ENCODE results near the gene NUDT8.

NUDT8 gene

GRCh38 chr11:67596753-67597300, 32.9 kb downstream of the NUDT8 start:
- Histone ChIP-seq H3K9ac (ENCODE audit: low read length) (no peak overlapping the region), H4K20me1 (ENCODE audit: insufficient read depth, low read length) (no peaks in the 10 kb centered on the region), H3F3A (ENCODE audit: insufficient read depth, low read length) (no peaks in the 10 kb centered on the region), H3K9me2 (ENCODE audit: low read depth, low read length) (no peaks in the 10 kb centered on the region), H3K27ac (ENCODE audit: low read depth, low read length, poor library complexity, severe bottlenecking) (no peak overlapping the region), H3K79me2 (ENCODE audit: insufficient read depth, low read length) (no peaks in the 10 kb centered on the region), H2AFZ (ENCODE audit: low read length) (no peak overlapping the region), H3K9me3 (ENCODE audit: low read length) (0 out of 2 replicates have a peak, but pooled peaks cover 2% of the 10 kb centered on the region), H3K36me3 (ENCODE audit: insufficient read depth, low read length) (no peaks in the 10 kb centered on the region; the same call in 1 of the 2 replicates), H3K4me2 (ENCODE audit: low read length) (no peak overlapping the region), H3K27me3 (ENCODE audit: insufficient read depth, low read length) (no peaks in the 10 kb centered on the region; the same call in 1 of the 2 replicates), H3K4me3 (ENCODE audit: low read depth, low read length, poor library complexity, severe bottlenecking) (no peak overlapping the region), H3K4me1 (ENCODE audit: insufficient read depth, low read length, severe bottlenecking) (peaks cover 18% of the 10 kb centered on the region)
- TF ChIP-seq CTCF (IDR thresholded peaks at IDR 0.05; ENCODE audit: low read length) (no peak), EZH2 (IDR thresholded peaks at IDR 0.05; ENCODE audit: borderline replicate concordance, low read length) (no peak)

GRCh38 chr11:67594480-67594879, 35.3 kb downstream of the NUDT8 start:
- TF ChIP-seq CTCF (IDR thresholded peaks at IDR 0.05; ENCODE audit: low read length) (no peak), EZH2 (IDR thresholded peaks at IDR 0.05; ENCODE audit: borderline replicate concordance, low read length) (no peak)
- H3K27me3 ChIP-seq (ENCODE audit: insufficient read depth, low read length): no peaks in the 10 kb centered on the region; the same call in 1 of the 2 replicates
- H3K4me1 ChIP-seq (ENCODE audit: insufficient read depth, low read length, severe bottlenecking): peaks cover under 1% of the 10 kb centered on the region
- no peaks in the 10 kb centered on the region for H4K20me1 ChIP-seq (ENCODE audit: insufficient read depth, low read length)
- no peak overlapping the region for H3K9ac ChIP-seq (ENCODE audit: low read length)
- no peak overlapping the region for H3K4me3 ChIP-seq (ENCODE audit: low read depth, low read length, poor library complexity, severe bottlenecking)
- H3K9me2 ChIP-seq (ENCODE audit: low read depth, low read length): no peaks in the 10 kb centered on the region
- H3K79me2 ChIP-seq (ENCODE audit: insufficient read depth, low read length): no peaks in the 10 kb centered on the region
- H3K9me3 ChIP-seq (ENCODE audit: low read length): 0 out of 2 replicates have a peak, but pooled peaks cover 2% of the 10 kb centered on the region
- H3K4me2 ChIP-seq (ENCODE audit: low read length): no peak overlapping the region
- no peaks in the 10 kb centered on the region for H3F3A ChIP-seq (ENCODE audit: insufficient read depth, low read length)
- H3K36me3 ChIP-seq (ENCODE audit: insufficient read depth, low read length): no peaks in the 10 kb centered on the region; the same call in 1 of the 2 replicates
- H2AFZ ChIP-seq (ENCODE audit: low read length): no peak overlapping the region
- no peak overlapping the region for H3K27ac ChIP-seq (ENCODE audit: low read depth, low read length, poor library complexity, severe bottlenecking)

- H3K9ac ChIP-seq (ENCODE audit: low read length): no peak overlapping the region
- no peaks in the 10 kb centered on the region for H4K20me1 ChIP-seq (ENCODE audit: insufficient read depth, low read length)
- TF ChIP-seq EZH2 (IDR thresholded peaks at IDR 0.05; ENCODE audit: borderline replicate concordance, low read length): no peak
- TF ChIP-seq CTCF (IDR thresholded peaks at IDR 0.05; ENCODE audit: low read length): no peak
- no peak overlapping the region for H2AFZ ChIP-seq (ENCODE audit: low read length)
- H3K27me3 ChIP-seq (ENCODE audit: insufficient read depth, low read length): no peaks in the 10 kb centered on the region; the same call in 1 of the 2 replicates
- H3K9me2 ChIP-seq (ENCODE audit: low read depth, low read length): no peaks in the 10 kb centered on the region
- peaks cover 4% of the 10 kb centered on the region for H3K4me1 ChIP-seq (ENCODE audit: insufficient read depth, low read length, severe bottlenecking)
- no peaks in the 10 kb centered on the region for H3K79me2 ChIP-seq (ENCODE audit: insufficient read depth, low read length)
- no peak overlapping the region for H3K4me3 ChIP-seq (ENCODE audit: low read depth, low read length, poor library complexity, severe bottlenecking)
- H3K36me3 ChIP-seq (ENCODE audit: insufficient read depth, low read length): peaks cover 9% of the 10 kb centered on the region
- H3K9me3 ChIP-seq (ENCODE audit: low read length): 0 out of 2 replicates have a peak, but pooled peaks cover 2% of the 10 kb centered on the region
- H3K27ac ChIP-seq (ENCODE audit: low read depth, low read length, poor library complexity, severe bottlenecking): no peak overlapping the region
- no peak overlapping the region for H3K4me2 ChIP-seq (ENCODE audit: low read length)
- no peaks in the 10 kb centered on the region for H3F3A ChIP-seq (ENCODE audit: insufficient read depth, low read length)
These were observed 36.2 kb downstream of the NUDT8 start for GRCh38 chr11:67593565-67593905.
